HCT116 (cell line): ENCODE data around the gene SDK2. TPM values are rescaled to one million over a fixed set of nuclear protein-coding genes. Genes with fewer than 3 reads are reported as not detected.

Experiments
- ATAC-seq: fragments of 200-7000 bp; cut with Tn5 transposase; 2 replicates; pipeline ENCODE4 v1.9.1; 2020; ENCODE audit warnings: mild to moderate bottlenecking, moderate library complexity
- BruUV-seq: library from RNA; stranded (reverse); fragments of 400-500 nt; replicated peaks from 2 replicates; lab custom pipeline; 2021; lab: Mats Ljungman, UMichigan
- CTCF ChIA-PET: fragments of 300-600 bp; sonication (Branson Sonifier 250); formaldehyde crosslinking; loops from one replicate; lab custom pipeline; 2021; ENCODE audit warnings: antibody characterized with exemption; lab: Charles Lee
- POLR2A ChIA-PET: fragments of 300-600, 350-600 bp; sonication (Branson Sonifier 250); formaldehyde crosslinking; loops from one replicate; lab custom pipeline; 2021; ENCODE audit warnings: antibody characterized with exemption; lab: Charles Lee
- RAD21 ChIA-PET, 2 experiments: fragments of 300-600 bp; sonication (Branson Sonifier 250); formaldehyde crosslinking; loops; one replicate each; lab custom pipeline; 2023; ENCODE audit warnings: low total read pairs in 2 of 2; ENCODE audit not compliant: uncharacterized antibody in 2 of 2, unreplicated experiment in 2 of 2, low non-redundant PET in 1 of 2; lab: Charles Lee
- DNase-seq: peaks from one replicate; pipeline ENCODE4 v3.0.0-alpha.2; 2010; ENCODE audit warnings: low read depth, low spot score
- H2AFZ ChIP-seq: fragments of 200-600 bp; shearing (Covaris generic), sonication (generic); 2 replicates; pipeline ENCODE4 v1.6.1; 2017; ENCODE audit warnings: low read depth, mixed run types, mixed read lengths, antibody characterized with exemption, low read length; ENCODE audit not compliant: poor library complexity, severe bottlenecking
- H3K27ac ChIP-seq: 2 replicates; pipeline ENCODE4 v1.5.1; 2012; ENCODE audit warnings: low read depth, low read length
- H3K27me3 ChIP-seq: fragments of 200-600 bp; sonication (generic); 2 replicates; pipeline ENCODE4 v1.6.1; 2016; ENCODE audit warnings: mixed run types, low read length, mixed read lengths; ENCODE audit not compliant: insufficient read depth
- H3K36me3 ChIP-seq, 2 experiments: fragments of 200-500 bp in 1 of 2; fragments of 200-600 bp in 1 of 2; sonication (Bioruptor generic) in 1 of 2; sonication (generic) in 1 of 2; 2 replicates each; pipeline versions ENCODE4 v1.5.1 to v1.6.1; 2014 to 2016; ENCODE audit warnings: low read length in 2 of 2, inconsistent platforms in 1 of 2, mixed read lengths in 1 of 2, mixed run types in 1 of 2; ENCODE audit not compliant: insufficient read depth in 2 of 2, control insufficient read depth in 1 of 2
- H3K4me1 ChIP-seq, 2 experiments: fragments of 200-600 bp in 1 of 2; sonication (generic) in 1 of 2; 2 replicates each; pipeline versions ENCODE4 v1.5.1 to v1.6.1; 2012 to 2017; ENCODE audit warnings: low read length in 2 of 2, inconsistent platforms in 1 of 2, mild to moderate bottlenecking in 1 of 2, mixed read lengths in 1 of 2, mixed run types in 1 of 2, moderate library complexity in 1 of 2; ENCODE audit not compliant: insufficient read depth in 2 of 2, control insufficient read depth in 1 of 2
- H3K4me2 ChIP-seq: fragments of 200-600 bp; sonication (generic); 2 replicates; pipeline ENCODE4 v1.6.1; 2017; ENCODE audit warnings: mixed run types, low read length, mixed read lengths
- H3K4me3 ChIP-seq, 2 experiments: fragments of 200-600 bp in 1 of 2; sonication (generic) in 1 of 2; replicated peaks in 1 of 2; 2 replicates each; pipeline ENCODE4 v1.5.1; 2011 to 2016; ENCODE audit warnings: low read length in 2 of 2, control low read depth in 1 of 2, low read depth in 1 of 2, mild to moderate bottlenecking in 1 of 2, mixed read lengths in 1 of 2, mixed run types in 1 of 2
- H3K79me2 ChIP-seq: fragments of 200-600 bp; sonication (generic); 2 replicates; pipeline ENCODE4 v1.6.1; 2017; ENCODE audit warnings: mild to moderate bottlenecking, mixed run types, low read length, moderate library complexity, mixed read lengths; ENCODE audit not compliant: insufficient read depth
- H3K9ac ChIP-seq: fragments of 200-600 bp; sonication (generic); 2 replicates; pipeline ENCODE4 v1.6.1; 2016; ENCODE audit warnings: low read length, mixed read lengths
- H3K9me2 ChIP-seq: fragments of 200-600 bp; sonication (generic), shearing (Covaris generic); 2 replicates; pipeline ENCODE4 v1.6.1; 2017; ENCODE audit warnings: mixed run types, mild to moderate bottlenecking, moderate library complexity; ENCODE audit not compliant: insufficient read depth
- H3K9me3 ChIP-seq, 2 experiments: fragments of 200-500 bp in 1 of 2; fragments of 200-600 bp in 1 of 2; sonication (Bioruptor generic) in 1 of 2; sonication (generic) in 1 of 2; 2 replicates each; pipeline ENCODE4 v1.6.1; 2014 to 2017; ENCODE audit warnings: low read length in 2 of 2, mixed read lengths in 2 of 2, inconsistent platforms in 1 of 2, low read depth in 1 of 2, mild to moderate bottlenecking in 1 of 2, mixed run types in 1 of 2, moderate library complexity in 1 of 2; ENCODE audit not compliant: control insufficient read depth in 1 of 2, insufficient read depth in 1 of 2
- H4K20me1 ChIP-seq: fragments of 200-600 bp; sonication (generic), shearing (Covaris generic); 2 replicates; pipeline ENCODE4 v1.6.1; 2017; ENCODE audit warnings: mixed run types, mild to moderate bottlenecking, moderate library complexity; ENCODE audit not compliant: insufficient read depth
- ATF3 ChIP-seq: IDR thresholded peaks from 2 replicates; pipeline ENCODE4 v1.6.1; 2012
- CBX3 ChIP-seq: IDR thresholded peaks from 2 replicates; pipeline ENCODE4 v1.6.1; 2012; ENCODE audit warnings: low read depth
- EZH2 ChIP-seq: fragments of 200-600 bp; sonication (generic); IDR thresholded peaks from 2 replicates; pipeline ENCODE4 v1.6.1; 2017; ENCODE audit warnings: antibody characterized with exemption, mixed run types
- EZH2phosphoT487 ChIP-seq: fragments of 200-600 bp; IDR thresholded peaks from 2 replicates; pipeline ENCODE4 v1.6.1; 2018; ENCODE audit warnings: antibody characterized with exemption, borderline replicate concordance
- JUND ChIP-seq: IDR thresholded peaks from 2 replicates; pipeline ENCODE4 v1.6.1; 2012
- MAX ChIP-seq: IDR thresholded peaks from 2 replicates; pipeline ENCODE4 v1.6.1; 2012
- POLR2AphosphoS5 ChIP-seq: IDR thresholded peaks from 2 replicates; pipeline ENCODE4 v1.6.1; 2011; ENCODE audit warnings: mild to moderate bottlenecking, low read depth, low read length, moderate library complexity
- RAD21 ChIP-seq: IDR thresholded peaks from 2 replicates; pipeline ENCODE4 v1.6.1; 2012; ENCODE audit warnings: low read depth, mild to moderate bottlenecking
- SP1 ChIP-seq: IDR thresholded peaks from 2 replicates; pipeline ENCODE4 v1.6.1; 2012; ENCODE audit warnings: low read depth
- TCF7L2 ChIP-seq: IDR thresholded peaks from 2 replicates; pipeline ENCODE4 v1.7.0; 2011; ENCODE audit warnings: borderline replicate concordance, inconsistent platforms; ENCODE audit not compliant: insufficient read depth, insufficient read length; ENCODE audit errors: extremely low read depth
- ZBTB33 ChIP-seq: IDR thresholded peaks from 2 replicates; pipeline ENCODE4 v1.6.1; 2011; ENCODE audit warnings: mild to moderate bottlenecking, low read length, moderate library complexity; ENCODE audit not compliant: insufficient replicate concordance; ENCODE audit errors: extremely low read depth
- ZFX ChIP-seq: fragments of 450-650 bp; IDR thresholded peaks from 2 replicates; pipeline ENCODE4 v1.6.1; 2017
- ZNF274 ChIP-seq: fragments of 200-500 bp; sonication (Bioruptor generic); IDR thresholded peaks from 2 replicates; pipeline ENCODE4 v1.6.1; 2014; ENCODE audit warnings: mild to moderate bottlenecking, low read depth, low read length, inconsistent platforms
- intact Hi-C: fragments of 100-400 bp; cut with micrococcal nuclease; formaldehyde crosslinking; loops from 2 replicates; pipeline ENCODE4 v1.10.0; 2022
- total RNA-seq: library from RNA; stranded (reverse); gene quantifications from one replicate; pipeline ENCODE4 v1.2.1, GENCODE V29; 2021; ENCODE audit not compliant: unreplicated experiment

SDK2 gene
- total RNA-seq, 1 experiment from 2014 or later = 0.10 TPM

GRCh38 chr17:73534209-73534909, 109.9 kb downstream of the SDK2 start:
- Histone ChIP-seq H3K36me3 (no peaks in the 10 kb centered on the region), H3K9me2 (no peaks in the 10 kb centered on the region), H3K4me3 (no peak overlapping the region), H3K4me1 (no peaks in the 10 kb centered on the region), H3K79me2 (no peaks in the 10 kb centered on the region), H3K27me3 (peaks cover 18% of the 10 kb centered on the region), H3K4me2 (no peak overlapping the region), H2AFZ (no peak overlapping the region), H3K9me3 (no peaks in the 10 kb centered on the region), H3K27ac (no peak overlapping the region), H4K20me1 (no peaks in the 10 kb centered on the region), H3K9ac (no peak overlapping the region)
- TF ChIP-seq SP1 = no peak
- no peak for TF ChIP-seq ZFX
- TF ChIP-seq TCF7L2 = no peak
- no peak for TF ChIP-seq EZH2
- TF ChIP-seq POLR2AphosphoS5 = no peak
- no peak for TF ChIP-seq ZBTB33
- no peak for TF ChIP-seq ATF3
- TF ChIP-seq RAD21 = no peak
- TF ChIP-seq CBX3 = no peak
- no peak for TF ChIP-seq ZNF274
- no peak for TF ChIP-seq EZH2phosphoT487
- TF ChIP-seq JUND = no peak
- no peak for TF ChIP-seq MAX
- ChIA-PET CTCF (no interaction called here), RAD21 (no interaction called here), POLR2A (no interaction called here)
- DNase-seq (no peak), ATAC-seq (no peak)
- intact Hi-C loops = no loop called here
- no TSS peak for BruUV-seq
